ENCODE data around the gene TANGO2. TPM values are rescaled to one million over a fixed set of nuclear protein-coding genes. Genes with fewer than 3 reads are reported as not detected.

TANGO2 gene
- total RNA-seq, 1 donor from 2014 or later, result 17.4 TPM

- Mint-ChIP-seq H3K36me3 (peaks cover 36% of the 10 kb centered on the region), H3K27ac (no peak overlapping the region), H3K4me1 (ENCODE audit: unreplicated experiment) (peaks cover 32% of the 10 kb centered on the region), H3K9me3 (no peaks in the 10 kb centered on the region), H3K4me3 (no peak overlapping the region), H3K27me3 (no peaks in the 10 kb centered on the region)
- no peak for DNase-seq (ENCODE audit: extremely low spot score, unreplicated experiment)
- TF ChIP-seq CTCF (conservative IDR thresholded peaks at IDR 0.05), result no peak
Observed at GRCh38 chr22:20085651-20086050, 64.7 kb downstream of the TANGO2 start.

- DNase-seq (ENCODE audit: extremely low spot score, unreplicated experiment), result no peak
- no peaks in the 10 kb centered on the region for H3K9me3 Mint-ChIP-seq
- H3K4me3 Mint-ChIP-seq, result no peak overlapping the region
- TF ChIP-seq CTCF (conservative IDR thresholded peaks at IDR 0.05), result no peak
- H3K4me1 Mint-ChIP-seq (ENCODE audit: unreplicated experiment), result peaks cover 32% of the 10 kb centered on the region
- peaks cover 40% of the 10 kb centered on the region for H3K36me3 Mint-ChIP-seq
- no peak overlapping the region for H3K27ac Mint-ChIP-seq
- H3K27me3 Mint-ChIP-seq, result no peaks in the 10 kb centered on the region
Observed at GRCh38 chr22:20086101-20086599, 65.2 kb downstream of the TANGO2 start.

GRCh38 chr22:20086763-20087162 is 65.9 kb downstream of the TANGO2 start:
- Mint-ChIP-seq H3K9me3 (no peaks in the 10 kb centered on the region), H3K4me3 (no peak overlapping the region), H3K36me3 (peaks cover 42% of the 10 kb centered on the region), H3K27ac (no peak overlapping the region), H3K27me3 (no peaks in the 10 kb centered on the region), H3K4me1 (ENCODE audit: unreplicated experiment) (peaks cover 28% of the 10 kb centered on the region)
- no peak for DNase-seq (ENCODE audit: extremely low spot score, unreplicated experiment)
- TF ChIP-seq CTCF (conservative IDR thresholded peaks at IDR 0.05), result no peak

- DNase-seq (ENCODE audit: extremely low spot score, unreplicated experiment), result no peak
- Mint-ChIP-seq H3K9me3 (no peaks in the 10 kb centered on the region), H3K4me1 (ENCODE audit: unreplicated experiment) (peaks cover 25% of the 10 kb centered on the region), H3K27me3 (no peaks in the 10 kb centered on the region), H3K27ac (no peak overlapping the region), H3K4me3 (no peak overlapping the region), H3K36me3 (peaks cover 42% of the 10 kb centered on the region)
- no peak for TF ChIP-seq CTCF (conservative IDR thresholded peaks at IDR 0.05)
Observed at GRCh38 chr22:20087319-20088262, 66.7 kb downstream of the TANGO2 start.

GRCh38 chr22:20088263-20088648 is 67.3 kb downstream of the TANGO2 start:
- H3K36me3 Mint-ChIP-seq, result peaks cover 35% of the 10 kb centered on the region
- no peak for TF ChIP-seq CTCF (conservative IDR thresholded peaks at IDR 0.05)
- H3K4me1 Mint-ChIP-seq (ENCODE audit: unreplicated experiment), result peaks cover 18% of the 10 kb centered on the region
- H3K9me3 Mint-ChIP-seq, result no peaks in the 10 kb centered on the region
- no peaks in the 10 kb centered on the region for H3K27me3 Mint-ChIP-seq
- no peak for DNase-seq (ENCODE audit: extremely low spot score, unreplicated experiment)
- H3K4me3 Mint-ChIP-seq, result no peak overlapping the region
- no peak overlapping the region for H3K27ac Mint-ChIP-seq
